K562 (cell line): ENCODE data around the gene TCHH. TPM values are rescaled to one million over a fixed set of nuclear protein-coding genes. Genes with fewer than 3 reads are reported as not detected.
A peak's percentile ranks its signal among the peaks of the same experiment; 100 is the strongest.

ENCODE experiments used
- ARID1B ChIP-seq: fragments of 450-650 bp; IDR thresholded peaks from 2 replicates; pipeline ENCODE4 v1.6.1; 2016; ENCODE audit warnings: antibody characterized with exemption, mild to moderate bottlenecking, inconsistent platforms
- ARNT ChIP-seq, 2 experiments: fragments of 450-650 bp; IDR thresholded peaks; 2 replicates each; pipeline ENCODE4 v1.6.1; 2016; ENCODE audit warnings: mild to moderate bottlenecking in 1 of 2
- BCOR ChIP-seq: fragments of 450-650 bp; IDR thresholded peaks from 2 replicates; pipeline ENCODE4 v1.6.1; 2016
- CTBP1 ChIP-seq: fragments of 450-650 bp; IDR thresholded peaks from 2 replicates; pipeline ENCODE4 v1.6.1; 2016; ENCODE audit warnings: borderline replicate concordance
- DMBX1 ChIP-seq: fragments of 250-450 bp; sonication (Bioruptor Pico); IDR thresholded peaks from 2 replicates; pipeline ENCODE4 v1.8.0; 2022; ENCODE audit warnings: inconsistent platforms, mild to moderate bottlenecking, moderate library complexity, borderline replicate concordance
- FOXK2 ChIP-seq, 2 experiments: fragments of 450-650 bp; IDR thresholded peaks in 1 of 2; conservative IDR thresholded peaks in 1 of 2; 2 replicates each; pipeline ENCODE4 v1.6.1; 2016; ENCODE audit warnings: low read depth in 2 of 2, mild to moderate bottlenecking in 1 of 2
- GATA2 ChIP-seq: sonication (generic); formaldehyde crosslinking; IDR thresholded peaks from 2 replicates; pipeline ENCODE4 v1.4.0; 2020; ENCODE audit warnings: mild to moderate bottlenecking, missing genetic modification reagents
- HDAC3 ChIP-seq: fragments of 450-650 bp; IDR thresholded peaks from 2 replicates; pipeline ENCODE4 v1.6.1; 2018; ENCODE audit warnings: borderline replicate concordance, mild to moderate bottlenecking, moderate library complexity; ENCODE audit not compliant: partially characterized antibody
- MIER1 ChIP-seq: fragments of 450-650 bp; IDR thresholded peaks from 2 replicates; pipeline ENCODE4 v1.6.1; 2016; ENCODE audit warnings: antibody characterized with exemption, mild to moderate bottlenecking, low read depth
- NFE2L1 ChIP-seq: fragments of 450-650 bp; IDR thresholded peaks from 2 replicates; pipeline ENCODE4 v1.6.1; 2016; ENCODE audit warnings: missing genetic modification characterization, low read depth, mild to moderate bottlenecking, missing compliant biosample characterization, moderate library complexity, borderline replicate concordance
- NFIC ChIP-seq: fragments of 450-650 bp; IDR thresholded peaks from 2 replicates; pipeline ENCODE4 v1.6.1; 2017; ENCODE audit warnings: mild to moderate bottlenecking, inconsistent platforms
- RBM15 ChIP-seq: fragments of 200-400 bp; formaldehyde crosslinking; IDR thresholded peaks from 2 replicates; pipeline ENCODE4 v1.6.1; 2018; ENCODE audit warnings: mild to moderate bottlenecking, low read length, moderate library complexity; ENCODE audit not compliant: insufficient read depth
- SRSF7 ChIP-seq: fragments of 200-400 bp; formaldehyde crosslinking; optimal IDR thresholded peaks from 2 replicates; pipeline ENCODE3; 2017; ENCODE audit warnings: mild to moderate bottlenecking, low read depth, low read length
- TARDBP ChIP-seq: fragments of 450-650 bp; IDR thresholded peaks from 2 replicates; pipeline ENCODE4 v1.6.1; 2016
- TBP ChIP-seq: optimal IDR thresholded peaks from 2 replicates; pipeline ENCODE3; 2011; ENCODE audit warnings: low read depth, low read length, improper control_type of control experiment
- TSC22D4 ChIP-seq: fragments of 450-650 bp; IDR thresholded peaks from 2 replicates; pipeline ENCODE4 v1.6.1; 2016; ENCODE audit warnings: missing genetic modification characterization, missing biosample characterization, control low read depth
- U2AF2 ChIP-seq: fragments of 200-400 bp; formaldehyde crosslinking; optimal IDR thresholded peaks from 2 replicates; pipeline ENCODE3; 2017; ENCODE audit warnings: low read depth, mild to moderate bottlenecking, low read length
- YY1 ChIP-seq, 3 experiments: IDR thresholded peaks; 2 replicates each; pipeline ENCODE4 v1.6.1; 2011; ENCODE audit warnings: low read length in 2 of 3, mild to moderate bottlenecking in 2 of 3, moderate library complexity in 2 of 3, borderline replicate concordance in 1 of 3, control low read depth in 1 of 3, low read depth in 1 of 3; ENCODE audit not compliant: insufficient read depth in 3 of 3, insufficient replicate concordance in 2 of 3, control insufficient read depth in 1 of 3, insufficient read length in 1 of 3; ENCODE audit errors: extremely low read depth in 1 of 3
- ZNF785 ChIP-seq: fragments of 250-450 bp; sonication (Bioruptor Pico); IDR thresholded peaks from 2 replicates; pipeline ENCODE4 v1.4.0; 2020; ENCODE audit warnings: mild to moderate bottlenecking
- polyA plus RNA-seq, 8 experiments: library from polyadenylated mRNA; depleted of rRNA in 4 of 8; stranded (reverse) in 5 of 8; unstranded in 3 of 8; fragments of >200 nt; fragmentation: Nextera tagmentation in 2 of 8; fragmentation: Illumina TruSeq in 1 of 8; extraction: Ambion mirVana in 2 of 8; extraction: Trizol in 1 of 8; gene quantifications; 2 replicates each; pipeline versions ENCODE4 v1.2.1 to v1.2.3, GENCODE V29; 2011 to 2014; ENCODE audit warnings: inconsistent platforms in 1 of 8, missing spikeins in 1 of 8
- total RNA-seq, 7 experiments: library from RNA; depleted of rRNA in 6 of 7; stranded (reverse); fragments of >200 nt in 6 of 7; fragmentation: Illumina TruSeq in 2 of 7; extraction: Trizol in 2 of 7; gene quantifications; 2 replicates each; pipeline versions ENCODE4 v1.2.1 to v1.2.3, GENCODE V29; 2011 to 2021; ENCODE audit warnings: low replicate concordance in 1 of 7

Gene TCHH
- total and polyA plus RNA-seq, 9 of the 15 experiments (the other 6 are each of a cell fraction or from before 2014, with no cell fraction given): not detected

- TF ChIP-seq TSC22D4 (no peak), MIER1 (no peak), SRSF7 (no peak), NFIC (peak; percentile 42; the same call in 1 of the 2 replicates), ZNF785 (CRISPR knock-in tag) (no peak), FOXK2 (conservative IDR thresholded peaks at IDR 0.05 in 1 of 2, IDR thresholded peaks at IDR 0.05 in 1 of 2; ENCODE audit: low read depth in 2 of 2) (peak in 1 of 2 experiments; percentile 47; a peak in 1 of 4 replicates), TBP (peak; percentile 23), ARID1B (peak; percentile 48; the same call in 1 of the 2 replicates), HDAC3 (no peak), NFE2L1 (tag) (no peak), GATA2 (CRISPR knock-in tag) (no peak), BCOR (no peak), RBM15 (no peak), TARDBP (peak; percentile 70; the same call in 1 of the 2 replicates), YY1 (IDR thresholded peaks at IDR 0.05; ENCODE audit: borderline replicate concordance in 1 of 3, control insufficient read depth in 1 of 3, extremely low read depth in 1 of 3, insufficient read depth in 3 of 3, insufficient read length in 1 of 3, insufficient replicate concordance in 2 of 3, low read depth in 1 of 3, low read length in 2 of 3) (peak in 1 of 3 experiments; percentile 44), U2AF2 (no peak), DMBX1 (CRISPR knock-in tag) (no peak), ARNT (IDR thresholded peaks at IDR 0.05) (no peak), CTBP1 (peak; percentile 79; the same call in 1 of the 2 replicates)
Measured at GRCh38 chr1:152071123-152071522, 44.1 kb downstream of the TCHH start (continued).
